ENCODE data around the gene DPEP1.

DPEP1 gene

DNA sequence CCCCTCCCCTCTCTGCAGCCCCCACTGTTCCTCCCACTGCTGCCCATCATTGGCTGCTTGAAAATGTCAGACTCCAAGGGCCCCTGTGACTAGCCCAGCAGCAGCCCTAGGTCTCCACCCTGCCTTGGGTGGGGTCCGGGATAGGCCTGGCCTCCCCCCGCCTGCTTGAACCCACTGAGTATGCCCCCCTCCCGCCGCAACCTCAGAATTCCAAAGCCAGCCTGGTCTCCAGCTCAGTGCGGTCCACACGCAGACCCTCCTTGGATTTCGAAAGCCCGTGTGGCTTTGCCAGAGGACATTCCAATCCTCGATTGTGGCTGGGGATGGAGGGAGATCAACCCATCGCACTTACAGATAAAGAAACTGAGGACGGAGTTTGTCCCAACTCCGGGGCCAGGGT lies 6.4 kb downstream of the DPEP1 start:
- TF ChIP-seq, protein P1, sequence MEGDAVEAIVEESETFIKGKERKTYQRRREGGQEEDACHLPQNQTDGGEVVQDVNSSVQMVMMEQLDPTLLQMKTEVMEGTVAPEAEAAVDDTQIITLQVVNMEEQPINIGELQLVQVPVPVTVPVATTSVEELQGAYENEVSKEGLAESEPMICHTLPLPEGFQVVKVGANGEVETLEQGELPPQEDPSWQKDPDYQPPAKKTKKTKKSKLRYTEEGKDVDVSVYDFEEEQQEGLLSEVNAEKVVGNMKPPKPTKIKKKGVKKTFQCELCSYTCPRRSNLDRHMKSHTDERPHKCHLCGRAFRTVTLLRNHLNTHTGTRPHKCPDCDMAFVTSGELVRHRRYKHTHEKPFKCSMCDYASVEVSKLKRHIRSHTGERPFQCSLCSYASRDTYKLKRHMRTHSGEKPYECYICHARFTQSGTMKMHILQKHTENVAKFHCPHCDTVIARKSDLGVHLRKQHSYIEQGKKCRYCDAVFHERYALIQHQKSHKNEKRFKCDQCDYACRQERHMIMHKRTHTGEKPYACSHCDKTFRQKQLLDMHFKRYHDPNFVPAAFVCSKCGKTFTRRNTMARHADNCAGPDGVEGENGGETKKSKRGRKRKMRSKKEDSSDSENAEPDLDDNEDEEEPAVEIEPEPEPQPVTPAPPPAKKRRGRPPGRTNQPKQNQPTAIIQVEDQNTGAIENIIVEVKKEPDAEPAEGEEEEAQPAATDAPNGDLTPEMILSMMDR (IDR thresholded peaks at IDR 0.05; ENCODE audit: control insufficient read depth, extremely low read depth, insufficient read depth), result no peak
- no peak for DNase-seq (ENCODE audit: low read depth)
- no peak overlapping the region for H3K4me3 ChIP-seq (ENCODE audit: low read depth, low read length)

DNA sequence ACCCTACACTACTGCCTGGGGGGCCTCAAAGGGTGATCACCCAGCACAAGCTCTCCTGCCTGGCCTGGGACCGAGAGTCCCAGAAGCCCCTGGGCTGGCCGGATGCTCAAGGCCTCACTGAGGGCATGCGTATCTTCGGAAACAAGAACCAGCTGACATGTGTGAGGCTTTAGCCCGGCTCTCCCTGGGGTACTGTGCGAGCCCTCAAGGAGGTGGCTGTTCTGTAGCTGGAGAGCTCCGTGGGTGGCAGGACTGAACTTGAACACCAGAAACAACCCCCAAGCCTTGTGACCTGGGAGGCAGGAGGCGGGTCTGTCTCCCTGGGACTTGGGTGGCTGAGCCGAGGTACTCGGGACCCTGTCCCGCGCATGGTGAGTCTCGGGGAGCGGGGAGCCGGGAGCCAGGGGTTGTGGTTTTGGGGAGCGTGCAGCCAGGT lies 7.0 kb downstream of the DPEP1 start:
- no peak for DNase-seq (ENCODE audit: low read depth)
- no peak overlapping the region for H3K4me3 ChIP-seq (ENCODE audit: low read depth, low read length)
- TF ChIP-seq, protein P1 (IDR thresholded peaks at IDR 0.05; ENCODE audit: control insufficient read depth, extremely low read depth, insufficient read depth), result no peak

DNA sequence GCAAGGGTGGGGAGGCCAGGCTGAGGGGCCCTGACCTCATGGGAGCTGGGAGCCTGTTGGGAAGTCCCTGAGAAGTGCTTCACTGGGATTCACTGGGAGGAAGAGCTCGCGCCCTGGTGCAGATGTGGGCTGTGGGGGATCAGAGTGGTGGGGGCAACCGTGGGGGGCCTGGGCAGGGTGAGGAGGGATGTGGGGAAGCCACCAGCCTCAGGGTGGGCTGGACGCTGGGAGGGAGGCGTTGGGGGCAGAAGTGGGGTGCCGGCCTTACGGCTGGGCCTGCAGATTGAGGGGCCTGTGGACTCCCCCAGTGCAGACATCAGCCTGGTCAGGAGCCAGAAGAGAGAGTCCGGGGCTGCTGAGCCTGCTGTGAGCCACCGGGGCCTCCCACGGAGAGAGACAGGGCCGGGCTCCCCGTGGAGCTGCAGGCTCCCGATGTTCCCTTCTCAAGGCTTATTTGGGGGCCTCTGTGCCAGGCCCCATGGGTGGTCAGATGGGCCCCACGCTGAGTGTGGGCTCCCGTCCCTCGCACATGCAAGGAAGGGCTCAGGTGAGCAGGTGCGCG lies 7.8 kb downstream of the DPEP1 start:
- TF ChIP-seq, protein P1 (IDR thresholded peaks at IDR 0.05; ENCODE audit: control insufficient read depth, extremely low read depth, insufficient read depth), result no peak
- no peak overlapping the region for H3K4me3 ChIP-seq (ENCODE audit: low read depth, low read length)
- no peak for DNase-seq (ENCODE audit: low read depth)

DNA sequence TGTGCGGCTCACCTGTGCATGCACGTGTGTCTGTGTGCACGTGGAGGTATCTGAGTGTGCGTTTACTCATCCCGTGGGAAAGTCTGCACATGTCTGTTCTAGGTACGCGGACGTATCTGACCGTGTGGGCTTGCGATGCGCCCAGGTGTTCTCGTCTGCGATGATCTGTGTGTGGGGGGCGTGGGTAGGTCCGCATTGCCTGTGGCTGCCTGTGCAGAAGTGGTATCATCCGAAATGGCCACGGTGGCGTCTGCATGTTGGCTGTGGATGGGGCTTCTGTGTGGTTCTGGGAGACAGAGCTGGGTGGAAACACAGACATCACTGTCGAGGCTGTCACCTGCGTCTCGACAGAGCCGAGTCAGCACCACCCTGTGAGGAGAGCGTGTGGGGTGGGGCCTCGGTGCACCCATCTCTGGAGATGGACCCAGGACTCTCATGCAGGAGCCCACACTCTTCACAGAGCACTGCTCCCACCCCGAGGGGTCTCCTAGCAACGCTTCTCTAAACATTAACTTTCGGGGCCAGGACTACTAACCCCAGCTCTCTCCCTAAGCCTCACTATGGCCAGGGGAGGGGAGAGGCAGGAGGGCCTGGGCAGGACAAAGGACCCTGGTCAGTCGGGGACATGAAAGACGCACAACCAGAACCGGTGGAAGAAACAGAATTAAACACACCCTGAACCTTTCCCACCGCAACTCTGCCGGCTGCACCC lies 8.4 kb downstream of the DPEP1 start:
- TF ChIP-seq, protein P1 (IDR thresholded peaks at IDR 0.05; ENCODE audit: control insufficient read depth, extremely low read depth, insufficient read depth), result no peak
- H3K4me3 ChIP-seq (ENCODE audit: low read depth, low read length), result no peak overlapping the region
- no peak for DNase-seq (ENCODE audit: low read depth)

DNA sequence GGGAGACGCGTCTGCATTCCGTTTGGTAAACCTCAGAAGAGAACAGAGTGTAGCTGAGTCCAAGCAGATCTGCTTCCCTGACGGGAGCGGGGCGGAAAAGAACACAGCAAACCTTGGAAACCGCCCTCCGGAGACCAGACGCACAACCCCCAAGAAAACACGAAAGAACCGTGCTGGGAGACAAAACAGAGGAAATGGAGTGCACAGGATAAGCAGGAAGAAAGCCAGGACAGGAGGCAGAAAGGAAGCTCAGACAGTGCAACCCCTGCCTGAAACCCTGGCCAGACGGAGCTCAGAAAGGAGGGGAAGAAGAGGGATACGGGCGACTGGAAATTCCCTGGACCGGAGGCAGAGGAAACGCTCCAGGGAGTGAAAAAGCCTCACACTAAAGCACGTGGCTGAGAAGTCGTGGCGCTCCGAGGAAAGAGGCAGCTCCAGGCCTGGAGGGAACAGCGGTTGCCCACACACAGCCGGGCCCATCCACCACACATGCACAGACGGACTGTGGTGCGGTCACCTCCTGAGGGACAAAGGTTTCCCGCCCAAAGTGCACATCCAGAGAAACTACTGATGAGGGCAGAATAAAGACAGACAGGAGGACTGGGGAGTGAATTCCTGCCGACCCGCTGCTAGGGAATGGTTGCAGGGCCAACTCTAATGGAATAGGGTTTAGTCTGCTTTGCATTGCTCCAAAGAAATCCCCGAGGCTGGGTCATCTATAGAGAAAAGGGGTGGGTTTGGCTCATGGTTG lies 10.2 kb downstream of the DPEP1 start:
- TF ChIP-seq, protein P1 (IDR thresholded peaks at IDR 0.05; ENCODE audit: control insufficient read depth, extremely low read depth, insufficient read depth), result no peak
- no peak overlapping the region for H3K4me3 ChIP-seq (ENCODE audit: low read depth, low read length)
- no peak for DNase-seq (ENCODE audit: low read depth)

DNA sequence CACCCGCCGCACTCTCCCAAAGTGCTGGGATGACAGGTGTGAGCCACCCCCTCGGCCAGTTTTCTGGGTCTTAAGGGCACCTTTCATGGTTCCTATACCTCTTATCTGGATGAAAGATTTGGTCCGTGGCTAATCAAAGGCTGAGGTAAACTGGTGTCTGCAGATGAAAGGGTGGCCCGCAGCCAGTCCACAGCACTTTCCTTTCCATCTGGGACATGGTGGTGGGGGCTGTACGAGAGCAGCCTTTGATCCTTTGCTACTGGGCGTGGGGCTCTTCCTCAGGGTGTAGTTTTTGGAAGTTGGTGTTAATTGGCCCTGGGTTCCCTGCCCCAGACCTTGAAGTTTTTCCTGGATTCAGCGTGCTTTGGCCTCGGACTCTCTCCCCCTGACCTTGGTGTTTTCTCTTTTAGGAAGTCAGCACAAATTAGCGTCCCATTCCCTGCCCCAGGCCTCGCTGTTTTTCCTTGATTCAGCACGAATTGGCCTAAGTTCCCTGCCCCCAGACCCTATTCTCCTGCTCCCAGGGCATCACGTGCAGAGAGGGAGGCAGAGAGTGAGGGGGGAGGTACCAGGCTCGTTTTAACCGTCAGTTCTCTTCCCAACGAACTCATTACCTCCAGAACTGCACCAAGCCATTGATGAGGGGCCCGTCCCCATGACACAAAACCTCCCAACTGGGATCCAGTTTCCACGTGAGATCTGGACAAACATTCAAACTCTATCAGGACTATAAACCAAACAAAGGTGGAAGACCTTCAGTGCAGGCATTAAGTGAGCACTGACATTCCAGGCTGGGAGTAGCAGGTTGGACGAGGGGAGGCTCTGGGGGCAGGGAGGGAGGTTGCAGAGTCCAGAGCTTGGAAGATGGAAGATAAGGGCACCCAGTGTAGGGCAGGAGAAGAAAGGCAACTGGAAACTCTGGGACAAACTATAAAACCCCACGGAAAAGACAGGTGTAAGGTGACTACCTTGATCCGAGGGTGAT lies 11.6 kb downstream of the DPEP1 start:
- DNase-seq (ENCODE audit: low read depth), result no peak
- H3K4me3 ChIP-seq (ENCODE audit: low read depth, low read length), result no peak overlapping the region
- TF ChIP-seq, protein P1 (IDR thresholded peaks at IDR 0.05; ENCODE audit: control insufficient read depth, extremely low read depth, insufficient read depth), result no peak

All from LNCaP clone FGC (cell line).